HG02678 (cell line): ENCODE results near the gene MCTP2.
A peak's percentile ranks its signal among the peaks of the same experiment; 100 is the strongest.
"Not testable (repeated sequence)": the region's sequence is repeated elsewhere in the genome, so short reads cannot be mapped to it uniquely, and the experiment has no call there.

ENCODE experiments used
- ATAC-seq: cut with Tn5 transposase; IDR thresholded peaks from one replicate; pipeline ENCODE4 v1.9.1; 2021; ENCODE audit warnings: mild to moderate bottlenecking, moderate library complexity; ENCODE audit not compliant: unreplicated experiment

The MCTP2 gene

GRCh38 chr15:94443186-94443585 is 211.8 kb downstream of the MCTP2 start:
- ATAC-seq = no peak

GRCh38 chr15:94445566-94446160 is 214.3 kb downstream of the MCTP2 start:
- no peak for ATAC-seq

- ATAC-seq = no peak
Observed at GRCh38 chr15:94446441-94446840, 215.1 kb downstream of the MCTP2 start.

- no peak for ATAC-seq
Observed at GRCh38 chr15:94451466-94451865, 220.1 kb downstream of the MCTP2 start.

GRCh38 chr15:94453227-94453988 is 222.0 kb downstream of the MCTP2 start:
- no peak for ATAC-seq

- ATAC-seq = no peak
Observed at GRCh38 chr15:94455297-94455696, 223.9 kb downstream of the MCTP2 start.

GRCh38 chr15:94456226-94456625 is 224.9 kb downstream of the MCTP2 start:
- no peak for ATAC-seq

GRCh38 chr15:94457661-94458060 is 226.3 kb downstream of the MCTP2 start:
- ATAC-seq = no peak

- no peak for ATAC-seq
Observed at GRCh38 chr15:94460624-94461023, 229.3 kb downstream of the MCTP2 start.

GRCh38 chr15:94467034-94467433 is 235.7 kb downstream of the MCTP2 start:
- ATAC-seq = peak; percentile 53

GRCh38 chr15:94470492-94470891 is 239.1 kb downstream of the MCTP2 start:
- no peak for ATAC-seq

GRCh38 chr15:94476686-94477085 is 245.3 kb downstream of the MCTP2 start:
- ATAC-seq = no peak

GRCh38 chr15:94477913-94478553 is 246.7 kb downstream of the MCTP2 start:
- ATAC-seq = no peak

GRCh38 chr15:94478763-94479162 is 247.4 kb downstream of the MCTP2 start:
- peak; percentile 88 for ATAC-seq

- no peak for ATAC-seq
Observed at GRCh38 chr15:94480289-94480834, 249.0 kb downstream of the MCTP2 start.

GRCh38 chr15:94485148-94485719 is 253.9 kb downstream of the MCTP2 start:
- ATAC-seq = no peak

- ATAC-seq = no peak
Observed at GRCh38 chr15:94487635-94488034, 256.3 kb downstream of the MCTP2 start.

- no peak for ATAC-seq
Observed at GRCh38 chr15:94493176-94493575, 261.8 kb downstream of the MCTP2 start.

GRCh38 chr15:94493586-94493985 is 262.2 kb downstream of the MCTP2 start:
- not testable (repeated sequence) for ATAC-seq

- ATAC-seq = no peak
Observed at GRCh38 chr15:94494732-94495131, 263.4 kb downstream of the MCTP2 start.

- ATAC-seq = no peak
Observed at GRCh38 chr15:94503293-94503692, 271.9 kb downstream of the MCTP2 start.
